Measurements from ENCODE around the gene RGL2. TPM values are rescaled to one million over a fixed set of nuclear protein-coding genes. Genes with fewer than 3 reads are reported as not detected.
A peak's percentile ranks its signal among the peaks of the same experiment; 100 is the strongest.

The RGL2 gene
- total and polyA plus RNA-seq, 2 of the 13 experiments (the other 11 are each of a cell fraction or from before 2014, with no cell fraction given), result 22.9 to 47.4 TPM

DNA sequence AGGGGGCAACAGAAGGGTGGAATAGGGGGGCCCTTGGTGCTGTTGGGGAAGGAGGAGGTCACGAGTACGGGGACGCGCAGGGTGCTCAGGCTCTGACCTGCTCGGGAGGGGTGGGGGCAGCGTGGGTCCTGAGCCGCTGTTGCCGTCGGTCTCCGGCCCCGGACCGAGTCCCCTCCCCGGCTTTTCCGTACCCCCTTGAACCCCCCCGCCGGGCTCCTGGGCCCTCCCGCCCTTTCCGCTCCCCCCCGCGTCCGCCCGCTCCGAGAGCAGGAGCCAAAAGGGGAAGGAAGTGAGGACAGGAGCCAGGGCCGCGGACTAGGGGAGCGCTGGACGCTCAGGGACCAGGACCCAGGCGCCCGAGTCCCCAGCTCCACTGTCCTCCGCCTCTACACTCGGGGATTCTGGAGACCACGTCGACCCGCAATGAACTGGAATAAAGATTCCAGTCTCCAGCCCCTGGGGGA lies at the start of gene RGL2 (continued):
- TF ChIP-seq DZIP1 (CRISPR knock-in tag; IDR thresholded peaks at IDR 0.05) (0 out of 2 replicates have a peak, but pooled peaks have one; percentile 45), SIN3B (IDR thresholded peaks at IDR 0.05; ENCODE audit: low read length) (no peak), MBNL3 (CRISPR knock-in tag; conservative IDR thresholded peaks at IDR 0.05) (no peak), ZNF816 (CRISPR knock-in tag; IDR thresholded peaks at IDR 0.05; ENCODE audit: borderline replicate concordance) (no peak), FOXO4 (CRISPR knock-in tag; conservative IDR thresholded peaks at IDR 0.05) (no peak), ZNF281 (CRISPR knock-in tag; IDR thresholded peaks at IDR 0.05; ENCODE audit: borderline replicate concordance) (peak; percentile 53; the same call in 1 of the 2 replicates), ARID3A (IDR thresholded peaks at IDR 0.05; ENCODE audit: low read depth, low read length) (no peak), PLRG1 (conservative IDR thresholded peaks at IDR 0.05) (no peak), ZNF101 (CRISPR knock-in tag; IDR thresholded peaks at IDR 0.05; ENCODE audit: borderline replicate concordance, low read depth) (no peak), STAT5B (CRISPR knock-in tag; IDR thresholded peaks at IDR 0.05) (no peak), NCOA2 (CRISPR knock-in tag; IDR thresholded peaks at IDR 0.05) (no peak), HOXA5 (CRISPR knock-in tag; IDR thresholded peaks at IDR 0.05) (no peak), ARNT2 (CRISPR knock-in tag; IDR thresholded peaks at IDR 0.05; ENCODE audit: low read depth) (peak; percentile 11; the same call in 1 of the 2 replicates), CREB3 (CRISPR knock-in tag; IDR thresholded peaks at IDR 0.05) (no peak)
- TF ChIP-seq, protein P1, sequence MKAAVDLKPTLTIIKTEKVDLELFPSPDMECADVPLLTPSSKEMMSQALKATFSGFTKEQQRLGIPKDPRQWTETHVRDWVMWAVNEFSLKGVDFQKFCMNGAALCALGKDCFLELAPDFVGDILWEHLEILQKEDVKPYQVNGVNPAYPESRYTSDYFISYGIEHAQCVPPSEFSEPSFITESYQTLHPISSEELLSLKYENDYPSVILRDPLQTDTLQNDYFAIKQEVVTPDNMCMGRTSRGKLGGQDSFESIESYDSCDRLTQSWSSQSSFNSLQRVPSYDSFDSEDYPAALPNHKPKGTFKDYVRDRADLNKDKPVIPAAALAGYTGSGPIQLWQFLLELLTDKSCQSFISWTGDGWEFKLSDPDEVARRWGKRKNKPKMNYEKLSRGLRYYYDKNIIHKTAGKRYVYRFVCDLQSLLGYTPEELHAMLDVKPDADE (CRISPR knock-in tag; IDR thresholded peaks at IDR 0.05), result 0 out of 2 replicates have a peak, but pooled peaks have one; percentile 9
- TF ChIP-seq, protein P2, sequence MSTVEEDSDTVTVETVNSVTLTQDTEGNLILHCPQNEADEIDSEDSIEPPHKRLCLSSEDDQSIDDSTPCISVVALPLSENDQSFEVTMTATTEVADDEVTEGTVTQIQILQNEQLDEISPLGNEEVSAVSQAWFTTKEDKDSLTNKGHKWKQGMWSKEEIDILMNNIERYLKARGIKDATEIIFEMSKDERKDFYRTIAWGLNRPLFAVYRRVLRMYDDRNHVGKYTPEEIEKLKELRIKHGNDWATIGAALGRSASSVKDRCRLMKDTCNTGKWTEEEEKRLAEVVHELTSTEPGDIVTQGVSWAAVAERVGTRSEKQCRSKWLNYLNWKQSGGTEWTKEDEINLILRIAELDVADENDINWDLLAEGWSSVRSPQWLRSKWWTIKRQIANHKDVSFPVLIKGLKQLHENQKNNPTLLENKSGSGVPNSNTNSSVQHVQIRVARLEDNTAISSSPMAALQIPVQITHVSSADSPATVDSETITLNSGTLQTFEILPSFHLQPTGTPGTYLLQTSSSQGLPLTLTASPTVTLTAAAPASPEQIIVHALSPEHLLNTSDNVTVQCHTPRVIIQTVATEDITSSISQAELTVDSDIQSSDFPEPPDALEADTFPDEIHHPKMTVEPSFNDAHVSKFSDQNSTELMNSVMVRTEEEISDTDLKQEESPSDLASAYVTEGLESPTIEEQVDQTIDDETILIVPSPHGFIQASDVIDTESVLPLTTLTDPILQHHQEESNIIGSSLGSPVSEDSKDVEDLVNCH (CRISPR knock-in tag; IDR thresholded peaks at IDR 0.05), result no peak

Data from HepG2 (cell line).